HG02943 (cell line): ENCODE measurements around the gene BPIFB4.

ENCODE experiments used
- ATAC-seq: cut with Tn5 transposase; IDR thresholded peaks from one replicate; pipeline ENCODE4 v1.9.1; 2021; ENCODE audit warnings: mild to moderate bottlenecking, low read depth, moderate library complexity; ENCODE audit not compliant: unreplicated experiment

BPIFB4 gene

GRCh38 chr20:33059741-33060390 is 19.6 kb upstream of the BPIFB4 start:
- ATAC-seq, result no peak

GRCh38 chr20:33061658-33062028 is 17.8 kb upstream of the BPIFB4 start:
- no peak for ATAC-seq

GRCh38 chr20:33062105-33062824 is 17.2 kb upstream of the BPIFB4 start:
- ATAC-seq, result no peak

GRCh38 chr20:33062825-33063149 is 16.7 kb upstream of the BPIFB4 start:
- no peak for ATAC-seq

GRCh38 chr20:33063271-33063670 is 16.2 kb upstream of the BPIFB4 start:
- no peak for ATAC-seq

- ATAC-seq, result no peak
These were observed 14.7 kb upstream of the BPIFB4 start for GRCh38 chr20:33064572-33065287.

- ATAC-seq, result no peak
These were observed 13.7 kb upstream of the BPIFB4 start for GRCh38 chr20:33065785-33066184.

- no peak for ATAC-seq
These were observed 11.6 kb upstream of the BPIFB4 start for GRCh38 chr20:33067806-33068205.

- ATAC-seq, result no peak
These were observed 11.0 kb upstream of the BPIFB4 start for GRCh38 chr20:33068251-33068939.

GRCh38 chr20:33069673-33070072 is 9.8 kb upstream of the BPIFB4 start:
- ATAC-seq, result no peak

- ATAC-seq, result no peak
These were observed 9.1 kb upstream of the BPIFB4 start for GRCh38 chr20:33070111-33071053.

GRCh38 chr20:33071198-33071597 is 8.2 kb upstream of the BPIFB4 start:
- ATAC-seq, result no peak

- ATAC-seq, result no peak
These were observed 7.1 kb upstream of the BPIFB4 start for GRCh38 chr20:33072362-33072761.

GRCh38 chr20:33072813-33073212 is 6.6 kb upstream of the BPIFB4 start:
- no peak for ATAC-seq

GRCh38 chr20:33074675-33075074 is 4.8 kb upstream of the BPIFB4 start:
- ATAC-seq, result no peak

GRCh38 chr20:33075281-33075680 is 4.2 kb upstream of the BPIFB4 start:
- no peak for ATAC-seq

- ATAC-seq, result no peak
These were observed 2.6 kb upstream of the BPIFB4 start for GRCh38 chr20:33076662-33077372.

GRCh38 chr20:33081411-33082154 is 2.1 kb downstream of the BPIFB4 start:
- ATAC-seq, result no peak

GRCh38 chr20:33082546-33082945 is 3.1 kb downstream of the BPIFB4 start:
- no peak for ATAC-seq
